ENCODE measurements around the gene PROM1. TPM values are rescaled to one million over a fixed set of nuclear protein-coding genes. Genes with fewer than 3 reads are reported as not detected.

The PROM1 gene
- total and polyA plus RNA-seq, 2 of the 13 experiments (the other 11 are each of a cell fraction or from before 2014, with no cell fraction given) = 3.9 to 16.4 TPM

GRCh38 chr4:16129336-16129735 is 45.5 kb upstream of the PROM1 start (continued):
- no peak for TF ChIP-seq ZBTB10 (CRISPR knock-in tag; IDR thresholded peaks at IDR 0.05; ENCODE audit: borderline replicate concordance)
- 0 out of 2 replicates have a peak, but pooled peaks have one; percentile 47 for TF ChIP-seq CBFB (CRISPR knock-in tag; IDR thresholded peaks at IDR 0.05)
- TF ChIP-seq CHCHD3 (CRISPR knock-in tag; IDR thresholded peaks at IDR 0.05) = no peak
- 0 out of 2 replicates have a peak, but pooled peaks have one; percentile 32 for TF ChIP-seq ZNF543 (CRISPR knock-in tag; IDR thresholded peaks at IDR 0.05)
- no peak for TF ChIP-seq ZNF883 (CRISPR knock-in tag; IDR thresholded peaks at IDR 0.05; ENCODE audit: not compliant biosample characterization)
- no peak for TF ChIP-seq KLF9 (CRISPR knock-in tag; IDR thresholded peaks at IDR 0.05; ENCODE audit: low read depth)
- TF ChIP-seq PHF20 (CRISPR knock-in tag; IDR thresholded peaks at IDR 0.05) = no peak
- no peak for TF ChIP-seq ZNF879 (CRISPR knock-in tag; IDR thresholded peaks at IDR 0.05)
- TF ChIP-seq FOSL2 (CRISPR knock-in tag; IDR thresholded peaks at IDR 0.05) = peak; percentile 63
- no peak; the same call in 1 of the 2 replicates for TF ChIP-seq ESRRA (CRISPR knock-in tag; IDR thresholded peaks at IDR 0.05; ENCODE audit: low read depth)
- TF ChIP-seq RXRB (CRISPR knock-in tag; IDR thresholded peaks at IDR 0.05; ENCODE audit: borderline replicate concordance) = peak; percentile 67; the same call in 1 of the 2 replicates
- no peak for TF ChIP-seq ZBTB33 (CRISPR knock-in tag; IDR thresholded peaks at IDR 0.05)
- 0 out of 2 replicates have a peak, but pooled peaks have one; percentile 21 for TF ChIP-seq TGIF2 (CRISPR knock-in tag; IDR thresholded peaks at IDR 0.05)
- no peak for TF ChIP-seq ZNF335 (CRISPR knock-in tag; IDR thresholded peaks at IDR 0.05)
- TF ChIP-seq ZBTB7B (CRISPR knock-in tag; IDR thresholded peaks at IDR 0.05) = peak; percentile 36; the same call in 1 of the 2 replicates
- no peak for TF ChIP-seq SSRP1 (CRISPR knock-in tag; IDR thresholded peaks at IDR 0.05)
- TF ChIP-seq ZNF12 (CRISPR knock-in tag; IDR thresholded peaks at IDR 0.05) = no peak
- TF ChIP-seq ZBTB26 (CRISPR knock-in tag; IDR thresholded peaks at IDR 0.05; ENCODE audit: borderline replicate concordance) = no peak
- TF ChIP-seq REL (CRISPR knock-in tag; conservative IDR thresholded peaks at IDR 0.05) = no peak
- TF ChIP-seq NR2F6 (IDR thresholded peaks at IDR 0.05) = peak; percentile 72
- peak; percentile 69 for TF ChIP-seq NR2F6 (CRISPR knock-in tag; IDR thresholded peaks at IDR 0.05)
- 0 out of 2 replicates have a peak, but pooled peaks have one; percentile 19 for TF ChIP-seq HNF1B (CRISPR knock-in tag; IDR thresholded peaks at IDR 0.05)
- peak; percentile 73 for TF ChIP-seq SAP130 (CRISPR knock-in tag; IDR thresholded peaks at IDR 0.05; ENCODE audit: low read depth)
- TF ChIP-seq ZNF33B (CRISPR knock-in tag; IDR thresholded peaks at IDR 0.05) = no peak
- TF ChIP-seq HDAC1 (CRISPR knock-in tag; IDR thresholded peaks at IDR 0.05) = peak; percentile 54

Measured in HepG2 (cell line).